LNCAP (cell line): ENCODE results near the gene PRRG1.

ENCODE experiments used
- TF ChIP-seq, protein P1 (sequence below): fragments of 450-650 bp; IDR thresholded peaks from 2 replicates; pipeline ENCODE4 v1.5.1; 2017; ENCODE audit warnings: mild to moderate bottlenecking

Gene PRRG1

GRCh38 chrX:37332055-37332454 is 17.1 kb upstream of the PRRG1 start:
- TF ChIP-seq, protein P1, sequence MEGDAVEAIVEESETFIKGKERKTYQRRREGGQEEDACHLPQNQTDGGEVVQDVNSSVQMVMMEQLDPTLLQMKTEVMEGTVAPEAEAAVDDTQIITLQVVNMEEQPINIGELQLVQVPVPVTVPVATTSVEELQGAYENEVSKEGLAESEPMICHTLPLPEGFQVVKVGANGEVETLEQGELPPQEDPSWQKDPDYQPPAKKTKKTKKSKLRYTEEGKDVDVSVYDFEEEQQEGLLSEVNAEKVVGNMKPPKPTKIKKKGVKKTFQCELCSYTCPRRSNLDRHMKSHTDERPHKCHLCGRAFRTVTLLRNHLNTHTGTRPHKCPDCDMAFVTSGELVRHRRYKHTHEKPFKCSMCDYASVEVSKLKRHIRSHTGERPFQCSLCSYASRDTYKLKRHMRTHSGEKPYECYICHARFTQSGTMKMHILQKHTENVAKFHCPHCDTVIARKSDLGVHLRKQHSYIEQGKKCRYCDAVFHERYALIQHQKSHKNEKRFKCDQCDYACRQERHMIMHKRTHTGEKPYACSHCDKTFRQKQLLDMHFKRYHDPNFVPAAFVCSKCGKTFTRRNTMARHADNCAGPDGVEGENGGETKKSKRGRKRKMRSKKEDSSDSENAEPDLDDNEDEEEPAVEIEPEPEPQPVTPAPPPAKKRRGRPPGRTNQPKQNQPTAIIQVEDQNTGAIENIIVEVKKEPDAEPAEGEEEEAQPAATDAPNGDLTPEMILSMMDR, result no peak

DNA sequence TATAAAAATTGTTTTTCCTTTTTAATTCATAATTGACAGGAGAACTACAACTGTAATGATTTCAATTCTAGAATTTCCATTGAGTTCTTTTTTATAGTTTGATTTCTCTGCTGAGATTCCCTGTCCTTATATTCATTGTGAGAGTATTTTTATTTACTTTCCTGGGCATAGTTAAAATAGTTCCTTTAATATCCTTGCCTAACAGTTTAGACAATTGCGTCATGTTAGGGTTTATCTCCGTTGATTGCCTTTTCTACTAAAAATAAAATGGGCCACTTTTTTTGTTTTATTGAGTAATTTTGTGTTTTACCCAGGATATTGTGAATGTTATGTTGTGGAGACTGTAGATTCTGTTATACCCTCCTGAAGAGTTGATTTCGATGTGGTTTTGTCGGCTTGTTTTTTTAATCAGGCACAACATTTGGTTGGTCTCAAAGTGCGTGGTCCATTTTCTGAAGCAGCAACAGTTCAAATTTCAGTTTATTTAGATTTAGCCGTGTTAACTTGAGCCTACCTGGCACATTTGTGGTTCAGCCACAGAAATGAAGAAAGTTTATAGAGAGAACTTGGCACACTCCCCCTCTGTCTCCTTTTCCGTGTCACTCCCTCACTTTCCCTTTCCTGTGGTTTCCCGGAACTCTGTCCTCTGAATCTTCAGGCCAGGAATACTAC is 16.0 kb upstream of the PRRG1 start:
- TF ChIP-seq, protein P1, result no peak

DNA sequence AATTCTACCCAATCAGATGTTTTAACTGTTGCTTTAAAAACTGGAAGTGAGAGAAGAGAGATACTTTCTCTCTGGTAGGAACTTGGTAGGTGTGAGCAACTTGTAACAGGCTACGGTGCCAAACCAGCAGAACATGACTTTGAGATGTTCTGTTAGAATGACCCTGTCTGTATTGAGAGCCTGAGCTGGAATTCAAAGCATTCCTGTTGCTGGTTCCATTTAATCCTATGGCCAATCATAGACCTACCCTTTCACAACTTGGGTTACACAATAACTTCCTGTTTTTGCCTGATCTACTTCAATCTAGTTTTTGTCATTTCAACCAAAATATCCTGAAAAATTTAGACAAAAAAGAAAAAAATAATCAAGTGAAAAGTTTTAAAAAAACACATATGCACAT is 1.7 kb upstream of the PRRG1 start:
- TF ChIP-seq, protein P1, result no peak

GRCh38 chrX:37348231-37348970 is 763 bp upstream of the PRRG1 start:
- TF ChIP-seq, protein P1, result no peak

- TF ChIP-seq, protein P1, result no peak
Observed at GRCh38 chrX:37348971-37349220, 268 bp upstream of the PRRG1 start.

GRCh38 chrX:37350034-37350365 is 836 bp downstream of the PRRG1 start:
- TF ChIP-seq, protein P1, result no peak

DNA sequence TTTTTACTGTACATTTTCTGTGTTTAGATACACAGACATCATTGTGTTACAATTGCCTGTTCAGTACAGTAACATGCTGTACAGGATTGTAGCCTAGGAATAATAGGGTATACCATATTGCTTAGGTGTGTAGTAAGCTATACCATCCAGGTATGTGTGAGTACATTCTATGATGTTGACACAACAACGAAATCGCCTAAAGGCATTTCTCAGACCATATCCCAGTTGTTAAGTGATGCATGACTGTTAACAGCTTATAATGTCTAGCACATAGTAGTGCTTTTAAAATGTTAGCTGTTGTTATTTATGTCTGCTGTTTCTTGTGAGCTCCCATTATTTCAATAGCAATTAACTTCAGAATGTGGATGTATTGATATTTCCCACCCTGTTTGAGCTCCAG is 4.5 kb downstream of the PRRG1 start:
- TF ChIP-seq, protein P1, result no peak

- TF ChIP-seq, protein P1, result no peak
Observed at GRCh38 chrX:37357436-37357835, 8.3 kb downstream of the PRRG1 start.
